Measurements from ENCODE around the gene LRMDA.

LRMDA gene

DNA sequence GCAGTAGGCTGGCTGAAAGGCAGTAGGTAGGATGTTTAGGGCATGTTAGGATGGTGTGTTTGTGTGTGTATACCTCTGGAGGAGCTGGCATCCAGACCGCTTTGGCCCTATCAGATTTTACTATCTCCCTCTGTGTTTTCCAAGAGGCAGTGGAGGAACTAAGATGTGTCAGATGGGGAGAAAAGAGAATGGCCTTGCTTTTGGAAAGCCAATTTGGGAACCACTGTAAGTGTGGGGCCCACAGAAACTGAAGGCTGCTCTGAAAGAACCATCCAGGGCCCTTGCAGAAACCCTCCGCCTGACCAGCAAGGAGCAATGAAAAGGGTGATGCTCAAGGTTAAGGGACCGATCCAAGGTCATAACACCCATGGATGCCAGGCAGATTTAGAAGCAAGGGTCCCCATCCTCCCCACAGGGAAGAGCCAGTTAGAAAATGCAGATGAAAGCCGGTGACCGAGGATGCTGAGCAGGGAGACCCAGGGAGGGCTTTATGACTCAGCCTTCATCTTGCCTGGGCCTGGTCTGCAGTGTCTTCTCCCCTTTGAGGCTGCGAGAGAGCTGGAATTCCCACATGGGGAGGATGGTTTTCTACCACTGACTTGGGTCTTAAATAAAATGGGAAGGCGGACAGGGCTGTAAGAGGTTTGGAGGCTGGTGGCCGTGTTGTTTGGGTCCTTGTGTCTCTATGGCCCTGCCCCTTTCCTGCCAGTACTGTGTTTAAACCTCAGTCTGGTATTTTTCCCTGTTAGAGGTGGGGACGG, 275.8 kb downstream of the LRMDA start:
- no peaks in the 10 kb centered on the region for H3K9me3 ChIP-seq (ENCODE audit: control insufficient read depth, insufficient read depth, low read length)
- no CpG with 5 or more reads among the region's 9 CpGs for WGBS (ENCODE audit: insufficient coverage, insufficient read length)
- no peaks in the 10 kb centered on the region for H3K27me3 ChIP-seq (ENCODE audit: control insufficient read depth, insufficient read depth, low read length)
- H3K4me3 ChIP-seq (ENCODE audit: low read length) = no peak overlapping the region
- H3K36me3 ChIP-seq (ENCODE audit: control insufficient read depth, insufficient read depth, low read length) = no peaks in the 10 kb centered on the region
- peaks cover 1% of the 10 kb centered on the region; the same call in 1 of the 2 replicates for H3K4me1 ChIP-seq (ENCODE audit: control insufficient read depth, insufficient read depth, low read length)
- no peak for DNase-seq (ENCODE audit: low read depth, low spot score)
- no peak overlapping the region for H3K27ac ChIP-seq (ENCODE audit: low read length)

GRCh38 chr10:75708060-75708459, 276.6 kb downstream of the LRMDA start:
- Histone ChIP-seq H3K36me3 (ENCODE audit: control insufficient read depth, insufficient read depth, low read length) (no peaks in the 10 kb centered on the region), H3K4me1 (ENCODE audit: control insufficient read depth, insufficient read depth, low read length) (peaks cover 1% of the 10 kb centered on the region; the same call in 1 of the 2 replicates), H3K27ac (ENCODE audit: low read length) (no peak overlapping the region), H3K27me3 (ENCODE audit: control insufficient read depth, insufficient read depth, low read length) (no peaks in the 10 kb centered on the region), H3K9me3 (ENCODE audit: control insufficient read depth, insufficient read depth, low read length) (no peaks in the 10 kb centered on the region), H3K4me3 (ENCODE audit: low read length) (no peak overlapping the region)
- WGBS (ENCODE audit: insufficient coverage, insufficient read length) = no CpG with 5 or more reads among the region's 9 CpGs
- DNase-seq (ENCODE audit: low read depth, low spot score) = no peak

- no peaks in the 10 kb centered on the region for H3K36me3 ChIP-seq (ENCODE audit: control insufficient read depth, insufficient read depth, low read length)
- no peaks in the 10 kb centered on the region for H3K9me3 ChIP-seq (ENCODE audit: control insufficient read depth, insufficient read depth, low read length)
- no CpG with 5 or more reads among the region's 4 CpGs for WGBS (ENCODE audit: insufficient coverage, insufficient read length)
- no peak overlapping the region for H3K27ac ChIP-seq (ENCODE audit: low read length)
- no peak for DNase-seq (ENCODE audit: low read depth, low spot score)
- no peak overlapping the region for H3K4me3 ChIP-seq (ENCODE audit: low read length)
- H3K4me1 ChIP-seq (ENCODE audit: control insufficient read depth, insufficient read depth, low read length) = peaks cover 1% of the 10 kb centered on the region; the same call in 1 of the 2 replicates
- H3K27me3 ChIP-seq (ENCODE audit: control insufficient read depth, insufficient read depth, low read length) = no peaks in the 10 kb centered on the region
Measured at GRCh38 chr10:75709245-75709644, 277.8 kb downstream of the LRMDA start.

- no CpG with 5 or more reads among the region's 3 CpGs for WGBS (ENCODE audit: insufficient coverage, insufficient read length)
- H3K27me3 ChIP-seq (ENCODE audit: control insufficient read depth, insufficient read depth, low read length) = no peaks in the 10 kb centered on the region
- no peak overlapping the region for H3K4me3 ChIP-seq (ENCODE audit: low read length)
- DNase-seq (ENCODE audit: low read depth, low spot score) = no peak
- H3K27ac ChIP-seq (ENCODE audit: low read length) = no peak overlapping the region
- peaks cover 1% of the 10 kb centered on the region; the same call in 1 of the 2 replicates for H3K4me1 ChIP-seq (ENCODE audit: control insufficient read depth, insufficient read depth, low read length)
- no peaks in the 10 kb centered on the region for H3K36me3 ChIP-seq (ENCODE audit: control insufficient read depth, insufficient read depth, low read length)
- H3K9me3 ChIP-seq (ENCODE audit: control insufficient read depth, insufficient read depth, low read length) = no peaks in the 10 kb centered on the region
Measured at GRCh38 chr10:75709811-75710210, 278.4 kb downstream of the LRMDA start.

GRCh38 chr10:75712242-75712880, 280.9 kb downstream of the LRMDA start:
- no CpG with 5 or more reads among the region's 22 CpGs for WGBS (ENCODE audit: insufficient coverage, insufficient read length)

GRCh38 chr10:75716506-75716905, 285.1 kb downstream of the LRMDA start:
- Histone ChIP-seq H3K27me3 (ENCODE audit: control insufficient read depth, insufficient read depth, low read length) (no peaks in the 10 kb centered on the region), H3K36me3 (ENCODE audit: control insufficient read depth, insufficient read depth, low read length) (no peaks in the 10 kb centered on the region), H3K4me3 (ENCODE audit: low read length) (no peak overlapping the region), H3K4me1 (ENCODE audit: control insufficient read depth, insufficient read depth, low read length) (no peaks in the 10 kb centered on the region; the same call in 1 of the 2 replicates), H3K9me3 (ENCODE audit: control insufficient read depth, insufficient read depth, low read length) (no peaks in the 10 kb centered on the region), H3K27ac (ENCODE audit: low read length) (no peak overlapping the region)
- no peak for DNase-seq (ENCODE audit: low read depth, low spot score)
- WGBS (ENCODE audit: insufficient coverage, insufficient read length) = no CpG with 5 or more reads among the region's 3 CpGs

More at GRCh38 chr10:75712242-75712880, 280.9 kb downstream of the LRMDA start:
- Histone ChIP-seq H3K27me3 (ENCODE audit: control insufficient read depth, insufficient read depth, low read length) (no peaks in the 10 kb centered on the region), H3K4me1 (ENCODE audit: control insufficient read depth, insufficient read depth, low read length) (peaks cover 1% of the 10 kb centered on the region; the same call in 1 of the 2 replicates), H3K4me3 (ENCODE audit: low read length) (no peak overlapping the region), H3K9me3 (ENCODE audit: control insufficient read depth, insufficient read depth, low read length) (no peaks in the 10 kb centered on the region), H3K36me3 (ENCODE audit: control insufficient read depth, insufficient read depth, low read length) (no peaks in the 10 kb centered on the region), H3K27ac (ENCODE audit: low read length) (no peak overlapping the region)
- no peak for DNase-seq (ENCODE audit: low read depth, low spot score)

DNA sequence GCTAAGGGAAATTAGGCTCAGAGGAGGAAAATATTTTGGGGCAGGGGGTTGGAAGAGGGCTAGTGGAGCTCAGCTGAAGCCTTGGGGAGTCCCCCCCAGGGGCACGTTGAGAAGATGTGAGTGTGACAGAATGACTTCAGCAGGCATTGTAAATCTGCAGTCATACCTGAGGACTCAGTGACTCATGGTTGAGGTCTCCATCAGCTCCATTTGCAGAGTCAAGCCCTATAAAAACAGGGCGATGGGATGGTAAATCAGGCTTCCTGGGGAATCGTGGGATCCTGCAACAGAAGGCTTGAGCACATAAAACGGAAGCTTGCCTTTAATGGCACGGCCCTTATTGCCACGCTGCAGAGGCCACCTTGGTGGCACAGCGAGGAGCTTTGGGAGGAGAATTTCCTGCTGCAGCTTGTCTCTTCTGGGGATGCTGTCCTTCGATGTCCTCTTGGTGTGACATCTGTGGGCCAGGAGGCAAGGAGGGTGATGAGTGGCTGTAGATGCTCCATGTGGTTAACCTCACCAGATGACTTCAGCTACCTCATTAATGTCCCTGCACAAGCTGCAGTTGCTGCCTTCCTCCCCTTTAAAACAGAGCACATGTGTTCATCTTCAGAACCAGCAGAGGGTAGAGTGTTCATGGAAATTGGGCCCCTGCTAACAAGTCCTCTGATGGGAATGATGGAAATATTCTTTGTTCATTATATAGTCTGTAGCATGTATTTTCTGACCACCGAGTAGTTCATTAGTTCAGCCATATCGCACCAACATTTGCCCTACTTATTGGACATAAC, 285.9 kb downstream of the LRMDA start:
- no peak overlapping the region for H3K27ac ChIP-seq (ENCODE audit: low read length)
- H3K9me3 ChIP-seq (ENCODE audit: control insufficient read depth, insufficient read depth, low read length) = no peaks in the 10 kb centered on the region
- H3K4me1 ChIP-seq (ENCODE audit: control insufficient read depth, insufficient read depth, low read length) = no peaks in the 10 kb centered on the region; the same call in 1 of the 2 replicates
- DNase-seq (ENCODE audit: low read depth, low spot score) = no peak
- H3K36me3 ChIP-seq (ENCODE audit: control insufficient read depth, insufficient read depth, low read length) = no peaks in the 10 kb centered on the region
- no peaks in the 10 kb centered on the region for H3K27me3 ChIP-seq (ENCODE audit: control insufficient read depth, insufficient read depth, low read length)
- WGBS (ENCODE audit: insufficient coverage, insufficient read length) = no CpG with 5 or more reads among the region's 10 CpGs
- H3K4me3 ChIP-seq (ENCODE audit: low read length) = no peak overlapping the region

GRCh38 chr10:75718991-75719390, 287.6 kb downstream of the LRMDA start:
- DNase-seq (ENCODE audit: low read depth, low spot score) = no peak

GRCh38 chr10:75720157-75720556, 288.7 kb downstream of the LRMDA start:
- Histone ChIP-seq H3K36me3 (ENCODE audit: control insufficient read depth, insufficient read depth, low read length) (no peaks in the 10 kb centered on the region), H3K4me3 (ENCODE audit: low read length) (no peak overlapping the region), H3K27ac (ENCODE audit: low read length) (no peak overlapping the region), H3K4me1 (ENCODE audit: control insufficient read depth, insufficient read depth, low read length) (no peaks in the 10 kb centered on the region), H3K27me3 (ENCODE audit: control insufficient read depth, insufficient read depth, low read length) (no peaks in the 10 kb centered on the region), H3K9me3 (ENCODE audit: control insufficient read depth, insufficient read depth, low read length) (no peaks in the 10 kb centered on the region)
- no peak for DNase-seq (ENCODE audit: low read depth, low spot score)
- WGBS (ENCODE audit: insufficient coverage, insufficient read length) = no CpG with 5 or more reads among the region's 7 CpGs

More at GRCh38 chr10:75718991-75719390, 287.6 kb downstream of the LRMDA start:
- Histone ChIP-seq H3K27me3 (ENCODE audit: control insufficient read depth, insufficient read depth, low read length) (no peaks in the 10 kb centered on the region), H3K9me3 (ENCODE audit: control insufficient read depth, insufficient read depth, low read length) (no peaks in the 10 kb centered on the region), H3K27ac (ENCODE audit: low read length) (no peak overlapping the region), H3K4me3 (ENCODE audit: low read length) (no peak overlapping the region), H3K4me1 (ENCODE audit: control insufficient read depth, insufficient read depth, low read length) (no peaks in the 10 kb centered on the region), H3K36me3 (ENCODE audit: control insufficient read depth, insufficient read depth, low read length) (no peaks in the 10 kb centered on the region)

- no peaks in the 10 kb centered on the region for H3K9me3 ChIP-seq (ENCODE audit: control insufficient read depth, insufficient read depth, low read length)
- no peaks in the 10 kb centered on the region for H3K27me3 ChIP-seq (ENCODE audit: control insufficient read depth, insufficient read depth, low read length)
- no peaks in the 10 kb centered on the region for H3K36me3 ChIP-seq (ENCODE audit: control insufficient read depth, insufficient read depth, low read length)
- no peak for DNase-seq (ENCODE audit: low read depth, low spot score)
- H3K27ac ChIP-seq (ENCODE audit: low read length) = no peak overlapping the region
- WGBS (ENCODE audit: insufficient coverage, insufficient read length) = no CpG with 5 or more reads among the region's 4 CpGs
- no peaks in the 10 kb centered on the region for H3K4me1 ChIP-seq (ENCODE audit: control insufficient read depth, insufficient read depth, low read length)
- H3K4me3 ChIP-seq (ENCODE audit: low read length) = no peak overlapping the region
Measured at GRCh38 chr10:75722020-75722419, 290.6 kb downstream of the LRMDA start.

Measured in iPS DF 6.9 (cell line).